ENCODE results near the gene IFNG. TPM values are rescaled to one million over a fixed set of nuclear protein-coding genes. Genes with fewer than 3 reads are reported as not detected.

Gene IFNG
- total RNA-seq, 1 donor from 2014 or later, result 3.4 TPM

GRCh38 chr12:68169213-68169889, 9.8 kb upstream of the IFNG start:
- intact Hi-C loops (cut with micrococcal nuclease), result no loop called here

GRCh38 chr12:68166317-68166831, 6.8 kb upstream of the IFNG start:
- intact Hi-C loops (cut with micrococcal nuclease), result no loop called here

DNA sequence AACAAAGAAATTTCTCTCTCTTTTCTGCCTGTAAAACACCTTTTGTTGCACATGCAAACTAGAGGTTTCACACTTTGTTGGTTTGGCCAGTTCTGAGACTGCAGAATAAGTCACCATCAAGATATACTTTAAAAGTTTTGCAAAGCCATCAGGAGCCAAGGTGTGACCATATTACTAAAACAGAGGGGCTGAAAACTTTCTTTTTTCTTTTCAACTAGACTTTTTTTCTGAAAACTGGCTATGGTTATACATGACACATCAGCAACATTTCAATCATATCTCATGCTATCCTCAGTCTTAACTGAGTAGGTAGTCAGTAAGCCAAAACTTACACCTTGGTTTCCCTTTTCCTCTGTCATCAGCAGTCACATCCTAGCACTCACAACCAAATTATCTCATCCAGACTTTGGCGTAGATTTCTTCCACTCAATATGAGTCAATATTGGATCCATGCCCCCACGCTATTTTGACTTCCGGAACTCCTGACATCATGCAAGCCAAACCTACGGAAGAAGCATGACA, 4.1 kb upstream of the IFNG start:
- intact Hi-C loops (cut with micrococcal nuclease), result no loop called here

DNA sequence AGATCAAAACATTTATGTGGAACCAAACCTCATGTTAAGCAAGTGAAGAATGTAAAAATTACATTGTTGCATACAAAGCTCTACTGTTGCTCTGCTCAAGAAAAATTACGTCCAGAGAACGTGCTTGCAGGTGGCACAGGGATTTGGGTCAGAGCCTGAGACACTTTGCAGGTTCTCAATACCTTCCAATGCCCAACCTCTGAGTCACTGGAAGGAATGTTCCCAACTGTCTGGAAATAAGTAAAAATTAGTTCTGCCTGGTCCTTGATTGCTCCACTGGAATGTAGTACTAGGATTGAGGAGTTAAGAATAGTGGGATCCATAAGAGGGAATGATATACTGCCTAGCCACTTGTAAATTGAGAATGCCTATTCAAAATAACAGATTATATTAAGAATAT, 2.8 kb upstream of the IFNG start:
- intact Hi-C loops (cut with micrococcal nuclease), result no loop called here

DNA sequence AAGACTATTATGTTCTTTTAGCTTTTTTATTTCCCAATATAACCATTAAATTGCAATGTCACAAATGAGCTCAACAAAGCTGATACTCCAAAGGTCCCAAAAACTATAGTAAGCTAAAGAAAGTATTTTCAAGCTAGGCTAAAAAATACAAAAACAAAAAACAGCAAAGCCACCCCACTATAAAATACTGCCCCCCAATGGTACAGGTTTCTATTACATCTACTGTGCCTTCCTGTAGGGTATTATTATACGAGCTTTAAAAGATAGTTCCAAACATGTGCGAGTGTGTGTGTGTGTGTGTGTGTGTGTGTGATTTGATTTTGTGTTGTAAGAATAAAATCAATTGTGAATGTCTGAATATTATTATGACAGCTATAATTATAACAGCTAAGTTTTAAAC, 1.1 kb downstream of the IFNG start:
- intact Hi-C loops (cut with micrococcal nuclease), result loop anchor here (1.0 kb wide), 2 partner anchors 45 to 118 kb away; no protein-coding TSS in a partner anchor

- intact Hi-C loops (cut with micrococcal nuclease), result no loop called here
Observed at GRCh38 chr12:68157380-68157779, 2.2 kb downstream of the IFNG start.

DNA sequence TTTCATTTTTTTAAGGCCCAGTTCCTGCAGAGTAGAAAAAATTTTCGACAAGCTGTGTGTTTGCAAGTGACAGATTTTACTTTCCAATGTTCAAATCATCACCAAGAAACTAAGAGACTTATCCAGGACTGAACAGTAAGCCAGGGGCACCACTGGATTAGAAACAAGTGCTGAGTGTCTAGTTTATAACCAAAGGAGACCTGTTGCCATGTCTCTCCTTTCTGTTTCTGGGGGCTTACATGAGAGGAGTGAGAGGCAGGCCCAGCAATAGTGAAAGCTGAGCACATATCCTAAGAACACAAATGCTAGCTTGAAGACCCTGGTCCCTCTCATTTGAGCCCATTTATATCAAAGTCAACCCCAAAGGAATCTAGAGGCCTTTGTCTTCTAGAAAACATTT, 2.9 kb downstream of the IFNG start:
- intact Hi-C loops (cut with micrococcal nuclease), result no loop called here

GRCh38 chr12:68154779-68155178, 4.8 kb downstream of the IFNG start:
- intact Hi-C loops (cut with micrococcal nuclease), result no loop called here

DNA sequence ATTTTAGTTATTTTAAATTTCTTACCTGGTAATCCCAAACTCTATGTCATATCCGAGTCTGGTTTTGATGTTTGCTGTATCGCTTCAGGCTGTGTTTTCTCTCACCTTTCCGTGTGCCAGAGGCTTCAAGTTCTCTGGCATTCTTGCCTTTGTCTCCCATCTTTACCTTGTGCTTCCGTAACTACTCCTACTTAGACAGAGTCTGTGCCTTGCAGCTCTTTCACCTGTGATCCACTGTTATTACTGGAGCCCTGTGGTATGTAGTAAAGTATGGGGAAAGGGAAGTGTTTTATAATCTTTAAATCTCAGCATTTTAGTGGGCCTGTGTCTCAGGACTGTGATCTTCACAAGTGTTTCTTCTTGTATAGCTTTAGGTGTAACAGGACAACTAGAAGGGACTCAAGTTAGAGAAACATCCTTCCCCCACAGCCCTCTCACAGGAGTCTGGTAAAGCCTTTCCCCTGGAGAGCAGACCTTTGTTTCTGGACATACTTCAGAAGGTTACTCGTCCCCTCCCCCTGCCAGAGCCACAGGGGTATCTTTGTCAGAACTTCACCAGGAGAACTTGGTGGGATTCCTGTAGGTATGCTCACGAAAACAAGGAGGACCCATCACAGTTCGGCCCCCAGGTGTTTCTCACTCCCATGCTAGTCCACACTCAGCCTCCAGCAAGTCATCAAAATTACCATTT, 11.1 kb downstream of the IFNG start:
- intact Hi-C loops (cut with micrococcal nuclease), result no loop called here

GRCh38 chr12:68140556-68140955, 19.0 kb downstream of the IFNG start:
- intact Hi-C loops (cut with micrococcal nuclease), result no loop called here

GRCh38 chr12:68139941-68140340, 19.6 kb downstream of the IFNG start:
- intact Hi-C loops (cut with micrococcal nuclease), result no loop called here

DNA sequence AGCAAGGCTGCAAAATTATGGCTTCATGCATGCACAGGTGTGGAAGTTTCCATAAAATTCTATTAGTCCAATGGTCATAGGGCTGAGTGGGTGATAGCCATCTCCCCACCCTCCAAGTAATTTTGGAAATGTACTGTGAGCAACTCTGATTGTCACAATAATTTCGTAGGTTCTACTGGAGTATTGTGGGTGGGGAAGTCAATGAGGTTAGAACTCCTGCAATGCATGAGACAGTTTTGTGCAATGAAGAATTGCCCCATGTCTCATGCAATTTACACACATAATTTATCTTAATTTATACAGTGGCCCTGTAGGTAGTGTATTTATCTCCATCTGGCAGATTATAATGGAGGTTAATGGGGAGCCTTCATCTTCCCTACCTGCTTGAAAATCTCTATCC, 20.5 kb downstream of the IFNG start:
- intact Hi-C loops (cut with micrococcal nuclease), result no loop called here

DNA sequence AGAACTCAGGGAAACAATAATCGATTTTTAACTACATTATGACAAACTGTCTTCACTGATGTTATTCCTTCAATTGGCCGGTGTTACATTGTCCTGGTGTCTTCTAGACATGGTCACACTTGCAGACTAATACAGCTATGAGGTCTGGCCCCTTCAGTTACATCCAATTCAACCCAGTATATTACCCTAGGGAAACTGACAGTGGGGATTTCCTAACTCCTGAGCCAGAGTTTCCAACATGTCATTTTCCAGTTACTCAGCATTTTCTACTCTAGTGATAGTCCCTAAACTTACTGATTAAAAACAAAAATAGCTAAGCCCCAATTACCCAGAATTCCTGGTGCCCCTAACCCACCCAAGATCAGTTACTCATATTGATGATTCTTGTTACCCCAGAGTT, 21.1 kb downstream of the IFNG start:
- intact Hi-C loops (cut with micrococcal nuclease), result no loop called here

DNA sequence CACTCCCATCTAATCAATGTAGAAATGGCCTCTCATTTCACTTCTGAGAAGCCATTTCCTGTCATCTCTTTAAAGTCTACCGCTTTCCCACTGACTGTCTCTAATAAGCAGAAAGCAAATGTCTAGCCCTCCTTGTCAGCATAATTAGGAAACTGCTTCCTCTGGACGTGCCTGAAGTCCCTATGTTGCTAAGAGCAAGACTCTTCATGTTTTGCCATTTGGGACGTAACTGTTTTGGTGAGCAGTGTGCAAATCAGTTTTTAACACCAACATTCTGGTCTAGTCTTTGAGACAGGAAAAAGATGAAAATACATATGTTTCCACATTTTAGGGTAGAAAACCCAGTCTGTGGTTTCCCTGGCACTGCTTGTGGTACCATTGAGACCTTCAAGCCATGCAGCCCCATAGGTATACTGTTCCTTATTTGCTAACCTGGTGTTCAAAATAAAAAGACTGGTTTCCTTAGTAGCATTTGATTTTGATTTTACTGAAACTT, 22.2 kb downstream of the IFNG start:
- intact Hi-C loops (cut with micrococcal nuclease), result loop anchor here (2.0 kb wide), 1 partner anchor 17 kb away; no protein-coding TSS in a partner anchor

- intact Hi-C loops (cut with micrococcal nuclease), result no loop called here
Observed at GRCh38 chr12:68135520-68135919, 24.0 kb downstream of the IFNG start.

DNA sequence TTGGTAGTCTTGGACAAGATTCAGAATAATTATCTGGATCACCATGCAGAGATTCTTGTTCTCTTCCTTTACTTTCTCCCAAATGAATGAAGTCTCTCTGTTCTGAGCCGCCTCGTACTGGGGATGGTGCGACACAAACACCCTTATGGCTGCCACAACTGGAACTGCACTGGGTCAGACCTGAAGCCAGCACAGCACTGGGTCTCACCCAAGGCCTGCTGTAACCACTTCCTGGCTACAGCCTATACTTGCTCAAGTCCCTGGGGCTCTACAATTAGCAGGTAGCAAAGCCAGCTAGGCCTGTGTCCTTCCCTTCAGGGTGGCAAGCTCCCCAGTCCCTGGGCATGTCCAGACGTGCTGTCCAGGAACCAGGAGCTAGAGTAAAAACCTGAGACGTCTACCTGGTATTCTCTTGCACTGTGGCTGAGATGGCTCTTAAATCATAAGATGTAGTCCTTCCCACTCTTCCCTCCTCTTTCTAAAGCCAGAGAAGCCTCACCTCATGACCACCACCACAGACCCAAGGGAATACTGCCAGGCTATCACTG, 27.6 kb downstream of the IFNG start:
- intact Hi-C loops (cut with micrococcal nuclease), result no loop called here

DNA sequence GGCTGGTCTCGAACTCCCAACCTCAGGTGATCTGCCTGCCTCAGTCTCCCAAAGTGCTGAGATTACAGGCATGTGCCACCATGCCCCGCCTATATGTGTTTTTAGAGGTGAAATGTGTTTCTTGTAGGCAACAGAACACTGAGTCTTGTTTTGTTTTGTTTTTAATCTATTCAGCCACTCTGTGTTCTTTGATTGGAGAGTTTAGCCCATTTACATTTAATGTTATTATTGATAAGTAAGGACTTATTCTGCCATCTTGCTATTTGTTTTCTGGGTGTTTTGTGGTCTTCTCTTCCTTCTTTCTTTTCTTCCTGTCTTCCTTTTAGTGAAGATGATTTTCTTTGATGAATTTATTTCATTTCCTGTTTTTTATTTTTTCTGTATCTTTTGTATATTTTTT, 29.6 kb downstream of the IFNG start:
- intact Hi-C loops (cut with micrococcal nuclease), result no loop called here

- intact Hi-C loops (cut with micrococcal nuclease), result no loop called here
Observed at GRCh38 chr12:68122236-68122920, 37.2 kb downstream of the IFNG start.

GRCh38 chr12:68121143-68121542, 38.4 kb downstream of the IFNG start:
- intact Hi-C loops (cut with micrococcal nuclease), result loop anchor here (2.0 kb wide), 1 partner anchor 16 kb away; no protein-coding TSS in a partner anchor

- intact Hi-C loops (cut with micrococcal nuclease), result loop anchor here (1.0 to 5.0 kb wide), 6 partner anchors 17 to 421 kb away; no protein-coding TSS in a partner anchor
Observed at GRCh38 chr12:68119724-68120211, 39.8 kb downstream of the IFNG start.

GRCh38 chr12:68119250-68119649, 40.3 kb downstream of the IFNG start:
- intact Hi-C loops (cut with micrococcal nuclease), result loop anchor here (1.0 to 5.0 kb wide), 5 partner anchors 56 to 420 kb away; no protein-coding TSS in a partner anchor

Data from T-helper 2 cell treated with Interferon-gamma antibody and Interleukin-4, amounts not matched to agents 100 ng/mL and 5 ng/mL, for 36 hours (primary cell).